Measurements from ENCODE around the gene TMEM139.
A peak's percentile ranks its signal among the peaks of the same experiment; 100 is the strongest.

Gene TMEM139

DNA sequence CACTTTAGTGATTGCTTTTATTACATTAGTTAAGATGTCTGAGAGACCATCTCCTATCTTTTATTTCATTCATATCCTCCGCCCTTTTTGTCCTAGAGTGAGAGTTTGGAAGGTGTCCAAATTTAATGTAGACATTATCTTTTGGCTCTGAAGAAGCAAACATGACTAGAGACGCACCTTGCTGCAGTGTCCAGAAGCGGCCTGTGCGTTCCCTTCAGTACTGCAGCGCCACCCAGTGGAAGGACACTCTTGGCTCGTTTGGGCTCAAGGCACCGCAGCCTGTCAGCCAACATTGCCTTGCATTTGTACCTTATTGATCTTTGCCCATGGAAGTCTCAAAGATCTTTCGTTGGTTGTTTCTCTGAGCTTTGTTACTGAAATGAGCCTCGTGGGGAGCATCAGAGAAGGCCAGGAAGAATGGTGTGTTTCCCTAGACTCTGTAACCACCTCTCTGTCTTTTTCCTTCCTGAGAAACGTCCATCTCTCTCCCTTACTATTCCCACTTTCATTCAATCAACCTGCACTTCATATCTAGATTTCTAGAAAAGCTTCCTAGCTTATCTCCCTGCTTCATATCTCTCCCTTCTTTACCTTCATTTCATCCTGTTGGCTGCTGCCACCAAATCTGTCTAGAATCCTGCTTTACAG, 20.8 kb downstream of the TMEM139 start:
- TF ChIP-seq, protein P1, sequence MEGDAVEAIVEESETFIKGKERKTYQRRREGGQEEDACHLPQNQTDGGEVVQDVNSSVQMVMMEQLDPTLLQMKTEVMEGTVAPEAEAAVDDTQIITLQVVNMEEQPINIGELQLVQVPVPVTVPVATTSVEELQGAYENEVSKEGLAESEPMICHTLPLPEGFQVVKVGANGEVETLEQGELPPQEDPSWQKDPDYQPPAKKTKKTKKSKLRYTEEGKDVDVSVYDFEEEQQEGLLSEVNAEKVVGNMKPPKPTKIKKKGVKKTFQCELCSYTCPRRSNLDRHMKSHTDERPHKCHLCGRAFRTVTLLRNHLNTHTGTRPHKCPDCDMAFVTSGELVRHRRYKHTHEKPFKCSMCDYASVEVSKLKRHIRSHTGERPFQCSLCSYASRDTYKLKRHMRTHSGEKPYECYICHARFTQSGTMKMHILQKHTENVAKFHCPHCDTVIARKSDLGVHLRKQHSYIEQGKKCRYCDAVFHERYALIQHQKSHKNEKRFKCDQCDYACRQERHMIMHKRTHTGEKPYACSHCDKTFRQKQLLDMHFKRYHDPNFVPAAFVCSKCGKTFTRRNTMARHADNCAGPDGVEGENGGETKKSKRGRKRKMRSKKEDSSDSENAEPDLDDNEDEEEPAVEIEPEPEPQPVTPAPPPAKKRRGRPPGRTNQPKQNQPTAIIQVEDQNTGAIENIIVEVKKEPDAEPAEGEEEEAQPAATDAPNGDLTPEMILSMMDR (conservative IDR thresholded peaks at IDR 0.05; ENCODE audit: low read length), result peak; percentile 64
- DNase-seq (ENCODE audit: low read depth), result peak; percentile 31
- H3K4me3 ChIP-seq (ENCODE audit: low read length), result no peak overlapping the region

DNA sequence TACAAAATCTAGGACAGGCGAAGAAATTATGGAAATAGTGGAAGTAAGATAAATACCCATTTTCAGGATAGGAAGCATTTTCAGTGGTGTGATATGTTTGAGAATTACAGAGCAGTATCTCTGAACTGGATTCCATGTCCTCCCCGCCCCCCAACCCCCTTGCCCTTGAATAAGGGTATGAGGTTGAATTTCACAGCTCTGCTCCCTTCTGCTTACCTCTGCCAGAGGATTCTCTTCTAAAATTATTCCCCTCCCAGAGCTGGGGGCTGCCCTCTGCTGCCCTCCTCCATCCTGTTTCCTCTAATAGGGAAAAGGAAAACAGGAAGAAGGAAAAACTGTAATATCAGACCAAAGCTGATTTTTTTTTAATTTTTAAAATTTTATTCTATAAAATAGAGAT, 23.9 kb downstream of the TMEM139 start:
- no peak for DNase-seq (ENCODE audit: low read depth)

DNA sequence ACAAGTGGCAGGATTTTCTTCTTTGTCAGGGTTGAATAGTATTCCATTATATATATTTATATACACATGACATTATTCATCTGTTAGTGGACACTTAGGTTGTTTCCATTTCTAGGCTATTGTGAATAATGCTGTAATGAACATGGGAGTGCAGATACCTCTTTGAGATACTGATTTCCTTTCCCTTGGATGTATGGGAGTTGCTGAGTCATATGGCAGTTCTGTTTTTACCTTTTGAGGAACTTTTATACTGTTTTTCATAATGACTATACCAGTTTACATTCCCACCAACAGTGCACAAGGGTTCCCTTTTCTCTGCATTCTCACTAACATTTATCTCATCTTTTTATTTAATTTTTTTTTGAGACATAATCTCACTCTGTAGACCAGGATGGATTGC, 29.4 kb downstream of the TMEM139 start:
- H3K4me3 ChIP-seq (ENCODE audit: low read length), result no peak overlapping the region
- TF ChIP-seq, protein P1 (conservative IDR thresholded peaks at IDR 0.05; ENCODE audit: low read length), result no peak
- DNase-seq (ENCODE audit: low read depth), result no peak

More for the DNA sequence above, 23.9 kb downstream of the TMEM139 start:
- TF ChIP-seq, protein P1 (conservative IDR thresholded peaks at IDR 0.05; ENCODE audit: low read length), result no peak
- H3K4me3 ChIP-seq (ENCODE audit: low read length), result no peak overlapping the region

DNA sequence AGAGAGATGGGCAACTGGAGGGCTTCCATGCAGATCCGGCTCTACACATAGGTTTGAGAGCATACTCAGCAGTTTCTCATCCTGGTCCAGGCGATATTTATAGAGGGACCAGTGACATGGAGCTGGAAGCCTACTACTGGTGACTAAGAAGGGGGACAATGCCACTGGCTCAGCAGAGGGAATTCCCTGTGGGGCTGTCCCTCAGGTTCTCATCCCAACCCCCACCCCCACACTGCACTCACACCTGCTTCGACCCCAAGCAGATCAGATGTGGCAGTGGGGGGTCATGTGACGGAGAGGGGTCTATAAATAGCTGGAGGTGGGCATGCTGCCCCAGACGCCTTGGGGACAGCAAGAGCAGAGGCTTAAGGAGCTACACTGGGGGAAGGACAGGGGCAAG, 31.0 kb downstream of the TMEM139 start, which contains the start of gene CLCN1:
TSS of gene CLCN1 (plus strand) at position 336 of the 400 bp plus-strand sequence. CDS start 102 bp downstream, outside the sequence.
- H3K4me3 ChIP-seq (ENCODE audit: low read length), result no peak within 1 kb of the TSS
- no peak for DNase-seq (ENCODE audit: low read depth)
- TF ChIP-seq, protein P1 (conservative IDR thresholded peaks at IDR 0.05; ENCODE audit: low read length), result no peak

DNA sequence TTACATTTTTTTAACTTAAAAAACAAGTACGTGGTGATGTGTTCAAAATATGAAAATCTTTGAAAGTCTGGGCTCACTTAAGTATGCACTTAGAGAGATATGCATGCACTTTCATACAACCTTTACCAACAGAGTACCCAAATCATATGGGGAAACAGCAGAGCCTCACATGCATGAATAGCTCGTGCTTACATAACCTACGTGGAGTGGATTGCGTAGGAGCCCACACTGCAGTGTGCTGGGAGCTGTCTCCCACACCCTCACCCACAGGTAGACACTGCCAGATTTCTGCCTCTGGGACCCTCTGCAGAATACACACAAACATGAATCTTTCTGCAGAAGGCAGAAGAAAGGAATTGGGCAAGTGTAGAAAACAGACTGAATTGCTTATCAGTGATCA, 31.7 kb downstream of the TMEM139 start:
- H3K4me3 ChIP-seq (ENCODE audit: low read length), result no peak overlapping the region
- DNase-seq (ENCODE audit: low read depth), result no peak
- TF ChIP-seq, protein P1 (conservative IDR thresholded peaks at IDR 0.05; ENCODE audit: low read length), result no peak

DNA sequence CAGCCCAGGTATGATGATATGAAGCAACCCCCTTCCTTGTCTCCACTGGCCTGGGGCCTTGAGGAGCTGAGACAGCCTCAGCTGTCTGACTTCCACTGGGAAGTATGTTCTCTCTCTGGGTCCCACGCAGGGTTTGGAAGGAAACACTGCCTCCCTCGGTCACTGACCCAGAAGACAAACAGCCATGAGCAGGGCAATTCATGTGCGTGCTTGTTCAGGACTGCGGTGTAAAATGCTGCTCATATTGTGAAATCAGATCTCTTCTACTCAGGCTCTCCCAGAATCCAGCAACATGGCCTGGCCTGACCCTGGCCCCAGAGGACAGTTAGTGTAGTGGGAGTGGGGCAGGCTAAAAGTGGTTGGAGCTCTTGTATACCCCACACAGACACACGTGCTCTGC, 33.9 kb downstream of the TMEM139 start:
- H3K4me3 ChIP-seq (ENCODE audit: low read length), result no peak overlapping the region
- TF ChIP-seq, protein P1 (conservative IDR thresholded peaks at IDR 0.05; ENCODE audit: low read length), result peak; percentile 11; the same call in 1 of the 2 replicates
- DNase-seq (ENCODE audit: low read depth), result peak; percentile 70

DNA sequence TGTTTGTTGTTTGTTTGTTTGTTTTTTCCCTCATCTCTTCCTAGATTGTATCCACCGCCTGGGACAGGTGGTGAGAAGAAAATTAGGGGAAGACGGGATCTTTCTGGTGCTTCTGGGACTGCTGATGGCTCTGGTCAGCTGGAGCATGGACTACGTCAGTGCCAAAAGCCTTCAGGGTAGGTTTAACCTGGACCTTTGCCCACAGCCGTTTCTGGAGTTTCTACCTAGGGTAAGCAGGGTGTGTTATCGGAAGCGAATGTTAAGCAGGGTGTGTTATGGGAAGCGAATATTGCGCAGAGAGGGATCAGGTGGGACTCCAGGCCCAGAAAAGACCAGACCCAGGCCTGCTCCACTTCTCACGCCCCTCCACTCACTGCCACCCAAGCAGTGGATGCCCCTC, 35.9 kb downstream of the TMEM139 start:
- no peak for DNase-seq (ENCODE audit: low read depth)
- TF ChIP-seq, protein P1 (conservative IDR thresholded peaks at IDR 0.05; ENCODE audit: low read length), result no peak
- H3K4me3 ChIP-seq (ENCODE audit: low read length), result no peak overlapping the region
